Testis (tissue), 2 donors: Measurements from ENCODE around the gene EPSTI1.

ENCODE experiments used
- POLR2A ChIP-seq: fragments of 450-650 bp; IDR thresholded peaks from one replicate; pipeline ENCODE4 v1.6.1; 2017; ENCODE audit warnings: antibody characterized with exemption, mild to moderate bottlenecking, moderate library complexity
- TF ChIP-seq, protein P1 (sequence below), 3 experiments: fragments of 450-650 bp in 2 of 3; fragments of 200-600 bp in 1 of 3; sonication (generic) in 1 of 3; IDR thresholded peaks; one replicate each; pipeline ENCODE4 v1.5.1; 2016 to 2019; ENCODE audit warnings: antibody characterized with exemption in 3 of 3, mild to moderate bottlenecking in 2 of 3, moderate library complexity in 1 of 3

DNA sequence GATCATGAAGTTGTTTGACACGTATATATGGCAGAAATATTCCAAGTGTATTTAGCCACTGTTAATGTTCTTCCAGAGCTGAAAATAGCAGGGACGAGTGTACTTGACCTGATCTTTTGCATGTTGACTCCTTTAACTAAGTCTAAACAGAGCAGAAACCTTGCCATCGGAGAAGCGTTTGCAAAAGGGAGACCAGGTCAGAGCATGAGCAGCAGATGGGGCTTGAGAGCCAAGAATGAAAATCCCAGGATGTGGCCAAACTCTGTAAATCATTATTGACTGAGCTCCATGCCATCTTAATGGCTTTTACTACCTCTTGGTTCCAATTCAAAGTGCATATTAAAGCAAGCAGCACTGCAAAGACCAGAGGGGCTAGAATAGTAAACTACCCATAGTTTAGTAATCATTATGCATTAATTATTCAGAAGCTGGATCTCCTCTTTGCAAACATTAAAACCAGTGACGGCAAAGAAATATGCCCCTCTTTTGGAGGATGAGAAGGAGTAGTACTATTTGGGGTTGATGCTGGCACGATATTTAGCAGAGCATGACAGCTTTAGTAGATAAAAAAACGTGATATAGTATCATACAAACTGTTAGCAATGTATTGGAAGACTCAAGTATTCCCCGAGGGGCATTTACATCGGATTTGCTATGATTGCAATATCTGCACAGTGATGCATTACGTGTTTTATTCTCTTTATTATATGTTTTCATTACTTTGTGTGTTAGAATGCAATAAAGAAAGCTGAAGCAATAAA is 154.9 kb downstream of the EPSTI1 start:
- TF ChIP-seq, protein P1, sequence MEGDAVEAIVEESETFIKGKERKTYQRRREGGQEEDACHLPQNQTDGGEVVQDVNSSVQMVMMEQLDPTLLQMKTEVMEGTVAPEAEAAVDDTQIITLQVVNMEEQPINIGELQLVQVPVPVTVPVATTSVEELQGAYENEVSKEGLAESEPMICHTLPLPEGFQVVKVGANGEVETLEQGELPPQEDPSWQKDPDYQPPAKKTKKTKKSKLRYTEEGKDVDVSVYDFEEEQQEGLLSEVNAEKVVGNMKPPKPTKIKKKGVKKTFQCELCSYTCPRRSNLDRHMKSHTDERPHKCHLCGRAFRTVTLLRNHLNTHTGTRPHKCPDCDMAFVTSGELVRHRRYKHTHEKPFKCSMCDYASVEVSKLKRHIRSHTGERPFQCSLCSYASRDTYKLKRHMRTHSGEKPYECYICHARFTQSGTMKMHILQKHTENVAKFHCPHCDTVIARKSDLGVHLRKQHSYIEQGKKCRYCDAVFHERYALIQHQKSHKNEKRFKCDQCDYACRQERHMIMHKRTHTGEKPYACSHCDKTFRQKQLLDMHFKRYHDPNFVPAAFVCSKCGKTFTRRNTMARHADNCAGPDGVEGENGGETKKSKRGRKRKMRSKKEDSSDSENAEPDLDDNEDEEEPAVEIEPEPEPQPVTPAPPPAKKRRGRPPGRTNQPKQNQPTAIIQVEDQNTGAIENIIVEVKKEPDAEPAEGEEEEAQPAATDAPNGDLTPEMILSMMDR (IDR thresholded peaks at IDR 0.05) = peak in 1 of 3 experiments; percentile 14
- no peak for TF ChIP-seq POLR2A
